ENCODE measurements around the gene GRM7. TPM values are rescaled to one million over a fixed set of nuclear protein-coding genes. Genes with fewer than 3 reads are reported as not detected.

The GRM7 gene
- total RNA-seq, 2 experiments from 2014 or later = not detected

GRCh38 chr3:7754653-7755441 is 893.9 kb downstream of the GRM7 start:
- Mint-ChIP-seq H3K4me3 (no peak overlapping the region), H3K27me3 (no peaks in the 10 kb centered on the region), H3K4me1 (peaks cover 3% of the 10 kb centered on the region), H3K36me3 (no peaks in the 10 kb centered on the region), H3K9me3 (no peaks in the 10 kb centered on the region), H3K27ac (no peak overlapping the region)
- no peak for DNase-seq

- H3K9me3 Mint-ChIP-seq = no peaks in the 10 kb centered on the region
- peaks cover 5% of the 10 kb centered on the region for H3K27me3 Mint-ChIP-seq
- no peaks in the 10 kb centered on the region for H3K4me1 Mint-ChIP-seq
- H3K4me3 Mint-ChIP-seq = no peak overlapping the region
- H3K27ac Mint-ChIP-seq = no peak overlapping the region
- H3K36me3 Mint-ChIP-seq = no peaks in the 10 kb centered on the region
- no peak for DNase-seq
Observed at GRCh38 chr3:7759630-7760029, 898.7 kb downstream of the GRM7 start.

- no peaks in the 10 kb centered on the region for H3K4me1 Mint-ChIP-seq
- no peak for DNase-seq
- no peaks in the 10 kb centered on the region for H3K9me3 Mint-ChIP-seq
- H3K4me3 Mint-ChIP-seq = no peak overlapping the region
- no peaks in the 10 kb centered on the region for H3K36me3 Mint-ChIP-seq
- H3K27me3 Mint-ChIP-seq = peaks cover 5% of the 10 kb centered on the region
- H3K27ac Mint-ChIP-seq = no peak overlapping the region
Observed at GRCh38 chr3:7760718-7761117, 899.8 kb downstream of the GRM7 start.

GRCh38 chr3:7764115-7764514 is 903.2 kb downstream of the GRM7 start:
- Mint-ChIP-seq H3K36me3 (no peaks in the 10 kb centered on the region), H3K4me3 (no peak overlapping the region), H3K9me3 (peaks cover 3% of the 10 kb centered on the region), H3K27ac (no peak overlapping the region), H3K27me3 (peaks cover 5% of the 10 kb centered on the region), H3K4me1 (no peaks in the 10 kb centered on the region)
- no peak for DNase-seq

DNA sequence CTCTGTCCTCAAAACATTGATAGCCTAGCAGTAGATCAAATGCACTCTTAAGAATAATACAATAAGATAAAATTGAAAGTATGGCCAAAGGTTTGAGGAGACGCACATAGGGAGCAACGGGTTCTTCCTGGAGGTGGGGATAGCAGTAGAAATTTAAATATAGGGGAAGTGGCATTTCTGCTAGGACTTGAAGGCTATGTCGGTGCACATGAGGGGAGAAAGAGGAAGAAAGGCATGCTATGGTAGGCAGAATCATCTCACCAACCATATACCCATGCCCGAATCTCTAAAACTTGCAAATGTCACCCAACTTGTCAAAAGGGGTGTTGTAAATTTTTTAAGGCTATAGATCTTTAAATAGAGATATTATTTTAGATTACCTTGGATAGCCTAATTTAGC is 905.6 kb downstream of the GRM7 start:
- no peak for DNase-seq
- no peaks in the 10 kb centered on the region for H3K36me3 Mint-ChIP-seq
- H3K4me1 Mint-ChIP-seq = no peaks in the 10 kb centered on the region

DNA sequence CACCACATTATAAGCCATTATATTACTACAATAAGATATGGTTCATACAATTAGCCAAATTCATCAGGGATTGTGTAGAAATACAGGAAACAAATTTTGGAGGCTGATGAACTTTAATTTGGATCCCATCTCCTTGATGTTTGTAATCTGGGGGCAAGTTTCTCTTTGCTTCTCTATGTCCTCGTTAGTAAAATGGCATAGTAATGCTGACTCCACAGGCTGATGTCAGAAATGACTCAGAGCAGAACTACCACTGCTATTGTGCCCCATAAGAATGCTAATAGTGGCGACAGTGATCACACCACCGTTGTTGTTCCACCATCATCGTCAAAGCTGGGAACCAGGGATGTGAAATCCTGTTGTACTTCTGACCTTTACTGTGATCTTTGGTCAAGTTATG is 918.4 kb downstream of the GRM7 start:
- no peaks in the 10 kb centered on the region for H3K27me3 Mint-ChIP-seq
- DNase-seq = no peak
- no peak overlapping the region for H3K27ac Mint-ChIP-seq
- H3K36me3 Mint-ChIP-seq = no peaks in the 10 kb centered on the region
- H3K9me3 Mint-ChIP-seq = peaks cover 2% of the 10 kb centered on the region
- no peak overlapping the region for H3K4me3 Mint-ChIP-seq
- no peaks in the 10 kb centered on the region for H3K4me1 Mint-ChIP-seq

More for the DNA sequence above, 905.6 kb downstream of the GRM7 start:
- peaks cover 3% of the 10 kb centered on the region for H3K9me3 Mint-ChIP-seq
- H3K27me3 Mint-ChIP-seq = peaks cover 5% of the 10 kb centered on the region
- H3K27ac Mint-ChIP-seq = no peak overlapping the region
- no peak overlapping the region for H3K4me3 Mint-ChIP-seq

DNA sequence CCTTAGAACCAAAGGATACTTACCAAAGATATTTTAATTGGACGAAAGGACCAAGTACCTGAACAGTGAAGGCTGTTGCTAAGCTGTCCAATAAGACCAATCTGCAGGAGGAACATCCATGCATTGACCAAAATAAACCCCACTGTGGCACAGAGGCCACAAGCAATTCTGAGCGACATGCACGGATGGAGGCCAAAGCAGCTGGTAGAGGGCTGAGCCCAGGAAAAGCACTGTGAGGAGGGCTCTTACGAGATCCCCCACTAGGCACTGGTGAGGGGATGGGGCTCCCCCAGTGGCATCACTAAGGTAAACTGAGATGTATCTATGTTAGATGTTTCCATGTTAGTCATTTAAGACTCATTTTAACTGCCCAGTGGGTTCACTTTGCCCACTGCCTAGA is 920.5 kb downstream of the GRM7 start:
- no peak overlapping the region for H3K4me3 Mint-ChIP-seq
- H3K27me3 Mint-ChIP-seq = no peaks in the 10 kb centered on the region
- no peak overlapping the region for H3K27ac Mint-ChIP-seq
- H3K4me1 Mint-ChIP-seq = no peaks in the 10 kb centered on the region
- peaks cover 2% of the 10 kb centered on the region for H3K9me3 Mint-ChIP-seq
- H3K36me3 Mint-ChIP-seq = no peaks in the 10 kb centered on the region
- no peak for DNase-seq

- Mint-ChIP-seq H3K27ac (no peak overlapping the region), H3K4me3 (no peak overlapping the region), H3K9me3 (no peaks in the 10 kb centered on the region), H3K36me3 (no peaks in the 10 kb centered on the region), H3K4me1 (no peaks in the 10 kb centered on the region), H3K27me3 (no peaks in the 10 kb centered on the region)
- no peak for DNase-seq
Observed at GRCh38 chr3:7787871-7788828, 927.2 kb downstream of the GRM7 start.

GRCh38 chr3:7788881-7789280 is 928.0 kb downstream of the GRM7 start:
- Mint-ChIP-seq H3K4me3 (no peak overlapping the region), H3K27ac (no peak overlapping the region), H3K4me1 (no peaks in the 10 kb centered on the region), H3K27me3 (no peaks in the 10 kb centered on the region), H3K36me3 (no peaks in the 10 kb centered on the region), H3K9me3 (no peaks in the 10 kb centered on the region)
- no peak for DNase-seq

DNA sequence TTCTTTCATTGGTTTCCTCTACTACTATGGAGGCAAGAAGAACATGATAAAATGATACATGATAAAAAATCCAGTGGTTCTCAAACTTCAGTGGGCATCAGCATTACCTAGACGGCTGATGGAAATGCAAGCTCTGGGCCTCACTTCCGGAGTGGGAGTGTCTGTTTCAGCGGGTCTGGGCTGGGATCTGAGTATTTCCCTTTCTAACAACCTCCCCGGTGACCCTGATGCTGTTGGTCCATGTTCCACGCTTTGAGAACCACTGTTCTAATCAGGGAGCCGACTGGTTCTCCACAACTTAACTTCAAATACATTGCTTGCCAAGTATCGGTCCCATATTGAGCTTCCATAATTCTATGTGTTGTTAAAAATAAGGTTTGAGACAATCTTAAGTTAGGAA is 928.4 kb downstream of the GRM7 start:
- H3K36me3 Mint-ChIP-seq = no peaks in the 10 kb centered on the region
- H3K27ac Mint-ChIP-seq = no peak overlapping the region
- H3K4me3 Mint-ChIP-seq = no peak overlapping the region
- H3K9me3 Mint-ChIP-seq = no peaks in the 10 kb centered on the region
- H3K4me1 Mint-ChIP-seq = no peaks in the 10 kb centered on the region
- H3K27me3 Mint-ChIP-seq = no peaks in the 10 kb centered on the region
- DNase-seq = no peak

GRCh38 chr3:7790141-7790540 is 929.2 kb downstream of the GRM7 start:
- DNase-seq = no peak
- no peaks in the 10 kb centered on the region for H3K4me1 Mint-ChIP-seq
- H3K9me3 Mint-ChIP-seq = no peaks in the 10 kb centered on the region
- no peak overlapping the region for H3K27ac Mint-ChIP-seq
- no peak overlapping the region for H3K4me3 Mint-ChIP-seq
- no peaks in the 10 kb centered on the region for H3K36me3 Mint-ChIP-seq
- H3K27me3 Mint-ChIP-seq = no peaks in the 10 kb centered on the region
